Ectodermal cell (in vitro differentiated cells): ENCODE data around the gene BRD9.
"Not testable (repeated sequence)": the region's sequence is repeated elsewhere in the genome, so short reads cannot be mapped to it uniquely, and the experiment has no call there.

Experiments
- H3K27ac ChIP-seq: 2 replicates; pipeline ENCODE4 v1.7.0; 2013; ENCODE audit warnings: mild to moderate bottlenecking, low read depth, low read length; ENCODE audit not compliant: insufficient read depth, poor library complexity, severe bottlenecking
- H3K27me3 ChIP-seq: 2 replicates; pipeline ENCODE4 v1.7.0; 2013; ENCODE audit warnings: mild to moderate bottlenecking, low read length; ENCODE audit not compliant: insufficient read depth, control insufficient read depth, poor library complexity, severe bottlenecking
- H3K36me3 ChIP-seq: one replicate; pipeline ENCODE4 v1.7.0; 2013; ENCODE audit warnings: low read length; ENCODE audit not compliant: control insufficient read depth, insufficient read depth
- H3K4me1 ChIP-seq: one replicate; pipeline ENCODE4 v1.7.0; 2013; ENCODE audit warnings: low read length; ENCODE audit not compliant: control insufficient read depth, insufficient read depth
- H3K4me3 ChIP-seq: 2 replicates; pipeline ENCODE4 v1.7.0; 2013; ENCODE audit warnings: low read depth, low read length, control low read depth; ENCODE audit not compliant: insufficient read depth
- H3K9me3 ChIP-seq: 2 replicates; pipeline ENCODE4 v1.7.0; 2013; ENCODE audit warnings: mild to moderate bottlenecking, low read length, moderate library complexity; ENCODE audit not compliant: control insufficient read depth
- WGBS, 2 experiments: methylation state at CpG; one replicate each; pipeline ENCODE4 v1.1.7; 2013; ENCODE audit warnings: missing lambda C conversion rate in 2 of 2; 5-methylcytosine and 5-hydroxymethylcytosine counted together

Gene BRD9

GRCh38 chr5:859391-859790 is 33.2 kb downstream of the BRD9 start:
- H3K4me1 ChIP-seq, result no peaks in the 10 kb centered on the region
- H3K4me3 ChIP-seq, result no peak overlapping the region
- 92 to 94% methylated on average over 16 of the region's 16 CpGs for whole genome bisulfite sequencing, 2 experiments
- no peak overlapping the region for H3K27ac ChIP-seq
- peaks cover 8% of the 10 kb centered on the region for H3K36me3 ChIP-seq
- H3K27me3 ChIP-seq, result no peaks in the 10 kb centered on the region
- no peaks in the 10 kb centered on the region for H3K9me3 ChIP-seq

GRCh38 chr5:858726-859125 is 33.9 kb downstream of the BRD9 start:
- no peak overlapping the region for H3K4me3 ChIP-seq
- H3K36me3 ChIP-seq, result peaks cover 8% of the 10 kb centered on the region
- H3K27me3 ChIP-seq, result no peaks in the 10 kb centered on the region
- no peak overlapping the region for H3K27ac ChIP-seq
- no peaks in the 10 kb centered on the region for H3K9me3 ChIP-seq
- WGBS, 2 experiments, result 93 to 96% methylated on average over 11 of the region's 11 CpGs
- no peaks in the 10 kb centered on the region for H3K4me1 ChIP-seq

GRCh38 chr5:856531-857425 is 35.8 kb downstream of the BRD9 start:
- Histone ChIP-seq H3K4me3 (no peak overlapping the region), H3K27me3 (no peaks in the 10 kb centered on the region), H3K27ac (no peak overlapping the region), H3K9me3 (no peaks in the 10 kb centered on the region), H3K36me3 (no peaks in the 10 kb centered on the region), H3K4me1 (no peaks in the 10 kb centered on the region)
- WGBS, 2 experiments, result 93% methylated on average over 16 of the region's 16 CpGs

GRCh38 chr5:855771-856530 is 36.6 kb downstream of the BRD9 start:
- H3K27me3 ChIP-seq, result no peaks in the 10 kb centered on the region
- WGBS, 2 experiments, result 82 to 84% methylated on average over 21 of the region's 21 CpGs
- no peaks in the 10 kb centered on the region for H3K9me3 ChIP-seq
- peaks cover 5% of the 10 kb centered on the region for H3K4me1 ChIP-seq
- no peaks in the 10 kb centered on the region for H3K36me3 ChIP-seq
- no peak overlapping the region for H3K27ac ChIP-seq
- H3K4me3 ChIP-seq, result no peak overlapping the region

DNA sequence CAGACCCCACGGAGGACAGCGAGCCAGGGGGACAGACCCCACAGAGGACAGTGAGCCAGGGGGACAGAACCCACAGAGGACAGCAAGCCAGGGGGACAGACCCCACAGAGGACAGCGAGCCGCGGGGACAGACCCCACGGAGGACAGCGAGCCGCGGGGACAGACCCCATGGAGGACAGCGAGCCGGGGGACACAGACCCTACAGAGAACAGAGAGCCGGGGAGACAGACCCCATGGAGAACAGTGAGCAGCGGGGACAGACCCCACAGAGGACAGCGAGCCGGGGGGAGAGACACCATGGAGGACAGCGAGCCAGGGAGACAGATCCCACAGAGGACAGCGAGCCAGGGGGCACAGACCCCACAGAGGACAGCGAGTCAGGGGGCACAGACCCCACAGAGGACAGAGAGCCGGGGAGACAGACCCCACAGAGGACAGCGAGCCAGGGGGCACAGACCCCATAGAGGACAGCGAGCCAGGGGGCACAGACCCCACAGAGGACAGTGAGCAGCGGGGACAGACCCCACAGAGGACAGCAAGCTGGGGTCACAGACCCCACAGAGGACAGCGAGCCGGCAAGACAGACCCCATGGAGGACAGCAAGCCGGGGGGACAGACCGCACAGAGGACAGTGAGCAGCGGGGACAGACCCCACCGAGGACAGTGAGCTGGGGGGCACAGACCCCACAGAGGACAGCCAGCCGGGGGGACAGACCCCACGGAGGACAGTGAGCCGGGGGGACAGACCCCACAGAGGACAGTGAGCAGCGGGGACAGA is 37.4 kb downstream of the BRD9 start:
- peaks cover 12% of the 10 kb centered on the region for H3K4me1 ChIP-seq
- H3K27me3 ChIP-seq, result no peaks in the 10 kb centered on the region
- H3K4me3 ChIP-seq, result no peak overlapping the region
- no peaks in the 10 kb centered on the region for H3K36me3 ChIP-seq
- no peaks in the 10 kb centered on the region for H3K9me3 ChIP-seq
- 90 to 92% methylated on average over 32 of the region's 32 CpGs for WGBS, 2 experiments
- H3K27ac ChIP-seq, result no peak overlapping the region

- no peaks in the 10 kb centered on the region for H3K27me3 ChIP-seq
- no peaks in the 10 kb centered on the region for H3K36me3 ChIP-seq
- H3K4me1 ChIP-seq, result peaks cover 20% of the 10 kb centered on the region
- H3K27ac ChIP-seq, result no peak overlapping the region
- no peak overlapping the region for H3K4me3 ChIP-seq
- no peaks in the 10 kb centered on the region for H3K9me3 ChIP-seq
- 90 to 91% methylated on average over 13 of the region's 13 CpGs for WGBS, 2 experiments
Measured at GRCh38 chr5:854217-854616, 38.4 kb downstream of the BRD9 start.

DNA sequence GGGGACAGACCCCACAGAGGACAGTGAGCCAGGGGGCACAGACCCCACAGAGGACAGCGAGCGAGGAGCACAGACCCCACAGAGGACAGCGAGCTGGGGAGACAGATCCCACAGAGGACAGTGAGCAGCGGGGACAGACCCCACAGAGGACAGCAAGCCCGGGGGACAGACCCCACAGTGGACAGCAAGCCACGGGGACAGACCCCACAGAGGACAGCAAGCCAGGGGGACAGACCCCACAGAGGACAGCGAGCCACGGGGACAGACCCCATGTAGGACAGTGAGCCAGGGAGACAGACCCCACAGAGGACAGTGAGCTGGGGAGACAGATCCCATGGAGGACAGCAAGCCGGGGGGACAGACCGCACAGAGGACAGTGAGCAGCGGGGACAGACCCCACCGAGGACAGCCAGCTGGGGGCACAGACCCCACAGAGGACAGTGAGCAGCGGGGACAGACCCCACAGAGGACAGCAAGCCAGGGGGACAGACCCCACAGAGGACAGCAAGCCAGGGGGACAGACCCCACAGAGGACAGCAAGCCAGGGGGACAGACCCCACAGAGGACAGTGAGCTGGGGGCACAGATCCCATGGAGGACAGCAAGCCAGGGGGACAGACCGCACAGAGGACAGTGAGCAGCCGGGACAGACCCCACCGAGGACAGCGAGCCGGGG is 39.0 kb downstream of the BRD9 start:
- not testable (repeated sequence) for H3K27me3 ChIP-seq, H3K27ac ChIP-seq, H3K36me3 ChIP-seq, H3K9me3 ChIP-seq, H3K4me3 ChIP-seq
- WGBS, 2 experiments, result 94% methylated on average over 18 of the region's 18 CpGs
- peaks cover 20% of the 10 kb centered on the region for H3K4me1 ChIP-seq

DNA sequence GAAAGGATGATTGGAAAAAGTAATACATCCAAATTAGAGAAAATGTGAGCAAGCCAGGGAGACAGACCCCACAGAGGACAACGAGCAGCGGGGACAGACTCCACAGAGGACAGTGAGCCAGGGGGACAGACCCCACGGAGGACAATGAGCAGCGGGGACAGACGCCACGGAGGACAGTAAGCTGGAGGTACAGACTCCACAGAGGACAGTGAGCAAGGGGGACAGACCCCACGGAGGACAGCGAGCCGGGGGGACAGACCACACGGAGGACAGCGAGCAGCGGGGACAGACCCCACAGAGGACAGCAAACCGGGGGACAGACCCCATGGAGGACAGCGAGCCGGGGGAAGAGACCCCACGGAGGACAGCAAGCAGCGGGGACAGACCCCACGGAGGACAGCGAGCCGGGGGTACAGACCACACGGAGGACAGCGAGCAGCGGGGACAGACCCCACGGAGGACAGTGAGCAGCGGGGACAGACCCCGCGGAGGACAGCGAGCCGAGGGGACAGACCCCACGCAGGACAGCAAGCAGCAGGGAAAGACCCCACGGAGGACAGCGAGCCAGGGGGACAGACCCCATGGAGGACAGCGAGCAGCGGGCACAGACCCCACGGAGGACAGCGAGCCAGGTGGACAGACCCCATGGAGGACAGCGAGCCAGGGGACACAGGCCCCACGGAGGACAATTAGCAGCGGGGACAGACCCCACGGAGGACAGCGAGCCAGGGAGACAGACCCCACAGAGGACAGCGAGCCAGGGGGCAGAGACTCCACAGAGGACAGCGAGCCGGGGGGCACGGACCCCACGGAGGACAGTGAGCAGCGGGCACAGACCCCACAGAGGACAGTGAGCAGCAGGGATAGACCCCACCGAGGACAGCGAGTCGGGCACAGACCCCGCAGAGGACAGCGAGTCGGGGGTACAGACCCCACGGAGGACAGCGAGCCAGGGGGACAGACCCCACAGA is 39.9 kb downstream of the BRD9 start:
- H3K36me3 ChIP-seq, result no peaks in the 10 kb centered on the region
- no peaks in the 10 kb centered on the region for H3K9me3 ChIP-seq
- peaks cover 20% of the 10 kb centered on the region for H3K4me1 ChIP-seq
- H3K27me3 ChIP-seq, result no peaks in the 10 kb centered on the region
- no peak overlapping the region for H3K27ac ChIP-seq
- no peak overlapping the region for H3K4me3 ChIP-seq
- WGBS, 2 experiments, result 94 to 95% methylated on average over 55 of the region's 55 CpGs

- Histone ChIP-seq H3K27me3 (no peaks in the 10 kb centered on the region), H3K36me3 (no peaks in the 10 kb centered on the region), H3K4me1 (peaks cover 20% of the 10 kb centered on the region), H3K4me3 (no peak overlapping the region), H3K27ac (no peak overlapping the region), H3K9me3 (no peaks in the 10 kb centered on the region)
- 90 to 92% methylated on average over 5 of the region's 5 CpGs for WGBS, 2 experiments
Measured at GRCh38 chr5:852018-852417, 40.6 kb downstream of the BRD9 start.
